Measurements from ENCODE around the gene OCIAD2. TPM values are rescaled to one million over a fixed set of nuclear protein-coding genes. Genes with fewer than 3 reads are reported as not detected.
"Not testable (repeated sequence)": the region's sequence is repeated elsewhere in the genome, so short reads cannot be mapped to it uniquely, and the experiment has no call there.

Gene OCIAD2
- total RNA-seq, 2 donors from 2014 or later = 3.0 to 7.3 TPM

- intact Hi-C loops (cut with DNase I) = no loop called here
- ATAC-seq (no peak), DNase-seq (no peak)
- 64 to 70% methylated on average over 9 of the region's 9 CpGs for WGBS, 2 donors
- H3K9me3 ChIP-seq = no peaks in the 10 kb centered on the region
- H3K4me3 ChIP-seq = no peak overlapping the region
- no peak overlapping the region for H3K27ac ChIP-seq
- no peaks in the 10 kb centered on the region for H3K27me3 ChIP-seq
- H3K36me3 ChIP-seq (replicated peaks in 1 of 2; ENCODE audit: insufficient read depth in 1 of 2, low read depth in 2 of 2) = no peaks in the 10 kb centered on the region
- H3K4me1 ChIP-seq = no peaks in the 10 kb centered on the region
- TF ChIP-seq, protein P1, sequence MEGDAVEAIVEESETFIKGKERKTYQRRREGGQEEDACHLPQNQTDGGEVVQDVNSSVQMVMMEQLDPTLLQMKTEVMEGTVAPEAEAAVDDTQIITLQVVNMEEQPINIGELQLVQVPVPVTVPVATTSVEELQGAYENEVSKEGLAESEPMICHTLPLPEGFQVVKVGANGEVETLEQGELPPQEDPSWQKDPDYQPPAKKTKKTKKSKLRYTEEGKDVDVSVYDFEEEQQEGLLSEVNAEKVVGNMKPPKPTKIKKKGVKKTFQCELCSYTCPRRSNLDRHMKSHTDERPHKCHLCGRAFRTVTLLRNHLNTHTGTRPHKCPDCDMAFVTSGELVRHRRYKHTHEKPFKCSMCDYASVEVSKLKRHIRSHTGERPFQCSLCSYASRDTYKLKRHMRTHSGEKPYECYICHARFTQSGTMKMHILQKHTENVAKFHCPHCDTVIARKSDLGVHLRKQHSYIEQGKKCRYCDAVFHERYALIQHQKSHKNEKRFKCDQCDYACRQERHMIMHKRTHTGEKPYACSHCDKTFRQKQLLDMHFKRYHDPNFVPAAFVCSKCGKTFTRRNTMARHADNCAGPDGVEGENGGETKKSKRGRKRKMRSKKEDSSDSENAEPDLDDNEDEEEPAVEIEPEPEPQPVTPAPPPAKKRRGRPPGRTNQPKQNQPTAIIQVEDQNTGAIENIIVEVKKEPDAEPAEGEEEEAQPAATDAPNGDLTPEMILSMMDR (IDR thresholded peaks at IDR 0.05) = no peak
- no peak for TF ChIP-seq POLR2A (IDR thresholded peaks at IDR 0.05)
These were observed 26.8 kb downstream of the OCIAD2 start for GRCh38 chr4:48879561-48880442.

DNA sequence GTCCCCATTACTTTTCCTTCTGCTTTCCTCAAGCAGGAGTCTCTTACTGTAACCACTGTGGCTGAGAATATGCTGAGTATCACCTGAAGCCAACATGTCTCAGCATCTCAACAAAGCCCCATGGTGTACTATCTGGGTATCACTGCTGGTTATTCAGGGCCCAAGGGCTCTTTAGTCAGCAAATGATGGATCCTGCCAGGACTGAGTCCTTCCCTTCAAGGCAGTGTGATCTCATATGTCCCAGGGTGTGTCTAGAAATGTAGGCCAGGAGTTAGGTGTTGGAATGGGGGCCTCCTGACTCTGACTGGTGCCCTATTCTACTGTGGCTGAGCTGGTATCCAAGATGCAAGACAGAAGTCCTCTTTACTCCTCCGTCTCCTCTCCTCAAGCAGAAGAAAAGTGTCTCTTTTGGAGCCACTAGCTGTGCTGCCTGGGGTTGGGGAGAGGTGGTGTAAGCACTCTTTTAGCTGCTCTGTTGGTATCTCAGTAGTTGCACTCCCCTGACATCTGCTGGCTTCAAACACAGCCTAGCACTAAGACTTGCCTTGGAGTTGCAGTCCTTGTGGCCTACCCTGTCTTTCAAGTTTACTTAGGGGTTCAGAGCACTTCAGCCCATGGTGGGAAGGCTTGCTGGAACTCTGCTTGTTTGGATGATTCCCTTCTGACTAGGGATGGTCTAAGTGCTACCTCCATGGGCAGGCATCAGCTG is 28.6 kb downstream of the OCIAD2 start:
- ATAC-seq (no peak), DNase-seq (no peak)
- Histone ChIP-seq H3K4me1 (no peaks in the 10 kb centered on the region), H3K36me3 (replicated peaks in 1 of 2; ENCODE audit: insufficient read depth in 1 of 2, low read depth in 2 of 2) (no peaks in the 10 kb centered on the region), H3K4me3 (no peak overlapping the region), H3K27ac (no peak overlapping the region), H3K27me3 (no peaks in the 10 kb centered on the region), H3K9me3 (no peaks in the 10 kb centered on the region)
- intact Hi-C loops (cut with DNase I) = no loop called here
- WGBS, 2 donors = 85 to 100% methylated on average over 1 of the region's 1 CpG
- TF ChIP-seq POLR2A (IDR thresholded peaks at IDR 0.05) = no peak
- TF ChIP-seq, protein P1 (IDR thresholded peaks at IDR 0.05) = no peak

- DNase-seq; H3K9me3 ChIP-seq; H3K4me3 ChIP-seq; H3K27me3 ChIP-seq; H3K4me1 ChIP-seq; intact Hi-C loops (cut with DNase I); H3K27ac ChIP-seq; ATAC-seq; H3K36me3 ChIP-seq (replicated peaks in 1 of 2; ENCODE audit: insufficient read depth in 1 of 2, low read depth in 2 of 2): not testable (repeated sequence)
- 94 to 96% methylated on average over 4 of the region's 4 CpGs for WGBS, 2 donors
These were observed 41.9 kb downstream of the OCIAD2 start for GRCh38 chr4:48864696-48865095.

DNA sequence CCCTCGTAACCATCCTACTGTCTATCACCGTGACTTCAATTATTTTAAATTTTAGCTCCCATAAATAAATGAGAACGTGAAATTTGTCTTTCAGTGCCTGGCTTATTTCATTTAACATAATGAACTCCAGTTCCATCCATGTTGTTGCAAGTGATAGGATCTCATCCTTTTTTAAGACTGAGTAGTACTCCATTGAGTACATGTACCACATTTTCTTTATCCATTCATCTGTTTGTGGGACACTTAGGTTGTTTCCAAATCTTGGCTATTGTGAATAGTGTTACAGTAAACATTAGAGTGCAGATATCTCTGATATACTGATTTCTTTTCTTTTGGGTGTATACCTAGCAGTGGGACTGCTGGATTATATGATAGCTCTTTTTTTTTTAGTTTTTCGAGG is 42.8 kb downstream of the OCIAD2 start:
- Histone ChIP-seq H3K9me3 (no peaks in the 10 kb centered on the region), H3K27me3 (no peaks in the 10 kb centered on the region), H3K36me3 (replicated peaks in 1 of 2; ENCODE audit: insufficient read depth in 1 of 2, low read depth in 2 of 2) (peaks cover 0 to 3% of the 10 kb centered on the region in 2 donors), H3K4me3 (no peak overlapping the region), H3K4me1 (no peaks in the 10 kb centered on the region), H3K27ac (no peak overlapping the region)
- WGBS, 2 donors = 80 to 86% methylated on average over 4 of the region's 4 CpGs
- ATAC-seq (no peak), DNase-seq (no peak)
- intact Hi-C loops (cut with DNase I) = no loop called here
- TF ChIP-seq, protein P1 (IDR thresholded peaks at IDR 0.05) = no peak
- no peak for TF ChIP-seq POLR2A (IDR thresholded peaks at IDR 0.05)

- ATAC-seq (no peak), DNase-seq (no peak)
- H3K4me3 ChIP-seq = no peak overlapping the region
- 43 to 85% methylated on average over 1 of the region's 1 CpG for WGBS, 2 donors
- no peak for TF ChIP-seq POLR2A (IDR thresholded peaks at IDR 0.05)
- TF ChIP-seq, protein P1 (IDR thresholded peaks at IDR 0.05) = no peak
- no peaks in the 10 kb centered on the region for H3K27me3 ChIP-seq
- H3K36me3 ChIP-seq (replicated peaks in 1 of 2; ENCODE audit: insufficient read depth in 1 of 2, low read depth in 2 of 2) = peaks cover 0 to 3% of the 10 kb centered on the region in 2 donors
- H3K27ac ChIP-seq = no peak overlapping the region
- H3K4me1 ChIP-seq = no peaks in the 10 kb centered on the region
- H3K9me3 ChIP-seq = no peaks in the 10 kb centered on the region
- intact Hi-C loops (cut with DNase I) = no loop called here
These were observed 43.9 kb downstream of the OCIAD2 start for GRCh38 chr4:48862661-48863060.
